HCT116 (cell line): ENCODE measurements around the gene MUC6. TPM values are rescaled to one million over a fixed set of nuclear protein-coding genes. Genes with fewer than 3 reads are reported as not detected.

Experiments
- ATAC-seq: fragments of 200-7000 bp; cut with Tn5 transposase; 2 replicates; pipeline ENCODE4 v1.9.1; 2020; ENCODE audit warnings: mild to moderate bottlenecking, moderate library complexity
- BruUV-seq: library from RNA; stranded (reverse); fragments of 400-500 nt; replicated peaks from 2 replicates; lab custom pipeline; 2021; lab: Mats Ljungman, UMichigan
- CTCF ChIA-PET: fragments of 300-600 bp; sonication (Branson Sonifier 250); formaldehyde crosslinking; loops from one replicate; lab custom pipeline; 2021; ENCODE audit warnings: antibody characterized with exemption; lab: Charles Lee
- POLR2A ChIA-PET: fragments of 300-600, 350-600 bp; sonication (Branson Sonifier 250); formaldehyde crosslinking; loops from one replicate; lab custom pipeline; 2021; ENCODE audit warnings: antibody characterized with exemption; lab: Charles Lee
- RAD21 ChIA-PET, 2 experiments: fragments of 300-600 bp; sonication (Branson Sonifier 250); formaldehyde crosslinking; loops; one replicate each; lab custom pipeline; 2023; ENCODE audit warnings: low total read pairs in 2 of 2; ENCODE audit not compliant: uncharacterized antibody in 2 of 2, unreplicated experiment in 2 of 2, low non-redundant PET in 1 of 2; lab: Charles Lee
- DNase-seq: peaks from one replicate; pipeline ENCODE4 v3.0.0-alpha.2; 2010; ENCODE audit warnings: low read depth, low spot score
- H2AFZ ChIP-seq: fragments of 200-600 bp; shearing (Covaris generic), sonication (generic); 2 replicates; pipeline ENCODE4 v1.6.1; 2017; ENCODE audit warnings: low read depth, mixed run types, mixed read lengths, antibody characterized with exemption, low read length; ENCODE audit not compliant: poor library complexity, severe bottlenecking
- H3K27ac ChIP-seq: 2 replicates; pipeline ENCODE4 v1.5.1; 2012; ENCODE audit warnings: low read depth, low read length
- H3K27me3 ChIP-seq: fragments of 200-600 bp; sonication (generic); 2 replicates; pipeline ENCODE4 v1.6.1; 2016; ENCODE audit warnings: mixed run types, low read length, mixed read lengths; ENCODE audit not compliant: insufficient read depth
- H3K36me3 ChIP-seq, 2 experiments: fragments of 200-500 bp in 1 of 2; fragments of 200-600 bp in 1 of 2; sonication (Bioruptor generic) in 1 of 2; sonication (generic) in 1 of 2; 2 replicates each; pipeline versions ENCODE4 v1.5.1 to v1.6.1; 2014 to 2016; ENCODE audit warnings: low read length in 2 of 2, inconsistent platforms in 1 of 2, mixed read lengths in 1 of 2, mixed run types in 1 of 2; ENCODE audit not compliant: insufficient read depth in 2 of 2, control insufficient read depth in 1 of 2
- H3K4me1 ChIP-seq, 2 experiments: fragments of 200-600 bp in 1 of 2; sonication (generic) in 1 of 2; 2 replicates each; pipeline versions ENCODE4 v1.5.1 to v1.6.1; 2012 to 2017; ENCODE audit warnings: low read length in 2 of 2, inconsistent platforms in 1 of 2, mild to moderate bottlenecking in 1 of 2, mixed read lengths in 1 of 2, mixed run types in 1 of 2, moderate library complexity in 1 of 2; ENCODE audit not compliant: insufficient read depth in 2 of 2, control insufficient read depth in 1 of 2
- H3K4me2 ChIP-seq: fragments of 200-600 bp; sonication (generic); 2 replicates; pipeline ENCODE4 v1.6.1; 2017; ENCODE audit warnings: mixed run types, low read length, mixed read lengths
- H3K4me3 ChIP-seq, 2 experiments: fragments of 200-600 bp in 1 of 2; sonication (generic) in 1 of 2; replicated peaks in 1 of 2; 2 replicates each; pipeline ENCODE4 v1.5.1; 2011 to 2016; ENCODE audit warnings: low read length in 2 of 2, control low read depth in 1 of 2, low read depth in 1 of 2, mild to moderate bottlenecking in 1 of 2, mixed read lengths in 1 of 2, mixed run types in 1 of 2
- H3K79me2 ChIP-seq: fragments of 200-600 bp; sonication (generic); 2 replicates; pipeline ENCODE4 v1.6.1; 2017; ENCODE audit warnings: mild to moderate bottlenecking, mixed run types, low read length, moderate library complexity, mixed read lengths; ENCODE audit not compliant: insufficient read depth
- H3K9ac ChIP-seq: fragments of 200-600 bp; sonication (generic); 2 replicates; pipeline ENCODE4 v1.6.1; 2016; ENCODE audit warnings: low read length, mixed read lengths
- H3K9me2 ChIP-seq: fragments of 200-600 bp; sonication (generic), shearing (Covaris generic); 2 replicates; pipeline ENCODE4 v1.6.1; 2017; ENCODE audit warnings: mixed run types, mild to moderate bottlenecking, moderate library complexity; ENCODE audit not compliant: insufficient read depth
- H3K9me3 ChIP-seq, 2 experiments: fragments of 200-500 bp in 1 of 2; fragments of 200-600 bp in 1 of 2; sonication (Bioruptor generic) in 1 of 2; sonication (generic) in 1 of 2; 2 replicates each; pipeline ENCODE4 v1.6.1; 2014 to 2017; ENCODE audit warnings: low read length in 2 of 2, mixed read lengths in 2 of 2, inconsistent platforms in 1 of 2, low read depth in 1 of 2, mild to moderate bottlenecking in 1 of 2, mixed run types in 1 of 2, moderate library complexity in 1 of 2; ENCODE audit not compliant: control insufficient read depth in 1 of 2, insufficient read depth in 1 of 2
- H4K20me1 ChIP-seq: fragments of 200-600 bp; sonication (generic), shearing (Covaris generic); 2 replicates; pipeline ENCODE4 v1.6.1; 2017; ENCODE audit warnings: mixed run types, mild to moderate bottlenecking, moderate library complexity; ENCODE audit not compliant: insufficient read depth
- CBX3 ChIP-seq: IDR thresholded peaks from 2 replicates; pipeline ENCODE4 v1.6.1; 2012; ENCODE audit warnings: low read depth
- CEBPB ChIP-seq: IDR thresholded peaks from 2 replicates; pipeline ENCODE4 v1.6.1; 2012; ENCODE audit warnings: low read depth
- CTCF ChIP-seq, 3 experiments: fragments of 200-600 bp in 1 of 3; sonication (generic) in 1 of 3; IDR thresholded peaks in 2 of 3; conservative IDR thresholded peaks in 1 of 3; 2 replicates each; pipeline ENCODE4 v1.5.1; 2012 to 2017; ENCODE audit warnings: low read depth in 2 of 3, low read length in 2 of 3, antibody characterized with exemption in 1 of 3, borderline replicate concordance in 1 of 3, control low read depth in 1 of 3, mild to moderate bottlenecking in 1 of 3, mixed read lengths in 1 of 3, mixed run types in 1 of 3, moderate library complexity in 1 of 3; ENCODE audit not compliant: insufficient read depth in 1 of 3
- EGR1 ChIP-seq: IDR thresholded peaks from 2 replicates; pipeline ENCODE4 v1.6.1; 2012; ENCODE audit warnings: low read depth
- EZH2phosphoT487 ChIP-seq: fragments of 200-600 bp; IDR thresholded peaks from 2 replicates; pipeline ENCODE4 v1.6.1; 2018; ENCODE audit warnings: antibody characterized with exemption, borderline replicate concordance
- FOSL1 ChIP-seq: IDR thresholded peaks from 2 replicates; pipeline ENCODE4 v1.6.1; 2012; ENCODE audit warnings: low read depth
- JUND ChIP-seq: IDR thresholded peaks from 2 replicates; pipeline ENCODE4 v1.6.1; 2012
- POLR2A ChIP-seq: IDR thresholded peaks from 2 replicates; pipeline ENCODE4 v1.7.0; 2011; ENCODE audit warnings: borderline replicate concordance; ENCODE audit not compliant: insufficient read depth, insufficient read length; ENCODE audit errors: extremely low read depth
- SIN3A ChIP-seq: IDR thresholded peaks from 2 replicates; pipeline ENCODE4 v1.6.1; 2012; ENCODE audit warnings: low read depth
- SP1 ChIP-seq: IDR thresholded peaks from 2 replicates; pipeline ENCODE4 v1.6.1; 2012; ENCODE audit warnings: low read depth
- SRF ChIP-seq: IDR thresholded peaks from 2 replicates; pipeline ENCODE4 v1.6.1; 2012; ENCODE audit warnings: low read depth
- intact Hi-C: fragments of 100-400 bp; cut with micrococcal nuclease; formaldehyde crosslinking; loops from 2 replicates; pipeline ENCODE4 v1.10.0; 2022
- total RNA-seq: library from RNA; stranded (reverse); gene quantifications from one replicate; pipeline ENCODE4 v1.2.1, GENCODE V29; 2021; ENCODE audit not compliant: unreplicated experiment
- TF ChIP-seq, protein P1 (sequence below): IDR thresholded peaks from 2 replicates; pipeline ENCODE4 v1.6.1; 2012; ENCODE audit warnings: low read depth
- TF ChIP-seq, protein P2 (sequence below): IDR thresholded peaks from 2 replicates; pipeline ENCODE4 v1.6.1; 2011; ENCODE audit warnings: mild to moderate bottlenecking, low read length, moderate library complexity; ENCODE audit not compliant: insufficient replicate concordance; ENCODE audit errors: extremely low read depth

MUC6 gene
- total RNA-seq, 1 experiment from 2014 or later: 0.02 TPM

GRCh38 chr11:1013631-1013935 is 22.9 kb downstream of the MUC6 start:
- no peak overlapping the region for H3K9ac ChIP-seq
- H3K79me2 ChIP-seq: no peaks in the 10 kb centered on the region
- RAD21 ChIA-PET: no interaction called here
- no peaks in the 10 kb centered on the region for H3K4me1 ChIP-seq
- H3K27ac ChIP-seq: no peak overlapping the region
- H4K20me1 ChIP-seq: no peaks in the 10 kb centered on the region
- DNase-seq: no peak
- H3K9me2 ChIP-seq: no peaks in the 10 kb centered on the region
- no peaks in the 10 kb centered on the region for H3K9me3 ChIP-seq
- TF ChIP-seq EGR1: no peak
- TF ChIP-seq POLR2A: no peak
- no peak for TF ChIP-seq CEBPB
- TF ChIP-seq, protein P1, sequence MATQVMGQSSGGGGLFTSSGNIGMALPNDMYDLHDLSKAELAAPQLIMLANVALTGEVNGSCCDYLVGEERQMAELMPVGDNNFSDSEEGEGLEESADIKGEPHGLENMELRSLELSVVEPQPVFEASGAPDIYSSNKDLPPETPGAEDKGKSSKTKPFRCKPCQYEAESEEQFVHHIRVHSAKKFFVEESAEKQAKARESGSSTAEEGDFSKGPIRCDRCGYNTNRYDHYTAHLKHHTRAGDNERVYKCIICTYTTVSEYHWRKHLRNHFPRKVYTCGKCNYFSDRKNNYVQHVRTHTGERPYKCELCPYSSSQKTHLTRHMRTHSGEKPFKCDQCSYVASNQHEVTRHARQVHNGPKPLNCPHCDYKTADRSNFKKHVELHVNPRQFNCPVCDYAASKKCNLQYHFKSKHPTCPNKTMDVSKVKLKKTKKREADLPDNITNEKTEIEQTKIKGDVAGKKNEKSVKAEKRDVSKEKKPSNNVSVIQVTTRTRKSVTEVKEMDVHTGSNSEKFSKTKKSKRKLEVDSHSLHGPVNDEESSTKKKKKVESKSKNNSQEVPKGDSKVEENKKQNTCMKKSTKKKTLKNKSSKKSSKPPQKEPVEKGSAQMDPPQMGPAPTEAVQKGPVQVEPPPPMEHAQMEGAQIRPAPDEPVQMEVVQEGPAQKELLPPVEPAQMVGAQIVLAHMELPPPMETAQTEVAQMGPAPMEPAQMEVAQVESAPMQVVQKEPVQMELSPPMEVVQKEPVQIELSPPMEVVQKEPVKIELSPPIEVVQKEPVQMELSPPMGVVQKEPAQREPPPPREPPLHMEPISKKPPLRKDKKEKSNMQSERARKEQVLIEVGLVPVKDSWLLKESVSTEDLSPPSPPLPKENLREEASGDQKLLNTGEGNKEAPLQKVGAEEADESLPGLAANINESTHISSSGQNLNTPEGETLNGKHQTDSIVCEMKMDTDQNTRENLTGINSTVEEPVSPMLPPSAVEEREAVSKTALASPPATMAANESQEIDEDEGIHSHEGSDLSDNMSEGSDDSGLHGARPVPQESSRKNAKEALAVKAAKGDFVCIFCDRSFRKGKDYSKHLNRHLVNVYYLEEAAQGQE: no peak
- no peak for TF ChIP-seq FOSL1
- no peak for TF ChIP-seq SIN3A
- TF ChIP-seq, protein P2, sequence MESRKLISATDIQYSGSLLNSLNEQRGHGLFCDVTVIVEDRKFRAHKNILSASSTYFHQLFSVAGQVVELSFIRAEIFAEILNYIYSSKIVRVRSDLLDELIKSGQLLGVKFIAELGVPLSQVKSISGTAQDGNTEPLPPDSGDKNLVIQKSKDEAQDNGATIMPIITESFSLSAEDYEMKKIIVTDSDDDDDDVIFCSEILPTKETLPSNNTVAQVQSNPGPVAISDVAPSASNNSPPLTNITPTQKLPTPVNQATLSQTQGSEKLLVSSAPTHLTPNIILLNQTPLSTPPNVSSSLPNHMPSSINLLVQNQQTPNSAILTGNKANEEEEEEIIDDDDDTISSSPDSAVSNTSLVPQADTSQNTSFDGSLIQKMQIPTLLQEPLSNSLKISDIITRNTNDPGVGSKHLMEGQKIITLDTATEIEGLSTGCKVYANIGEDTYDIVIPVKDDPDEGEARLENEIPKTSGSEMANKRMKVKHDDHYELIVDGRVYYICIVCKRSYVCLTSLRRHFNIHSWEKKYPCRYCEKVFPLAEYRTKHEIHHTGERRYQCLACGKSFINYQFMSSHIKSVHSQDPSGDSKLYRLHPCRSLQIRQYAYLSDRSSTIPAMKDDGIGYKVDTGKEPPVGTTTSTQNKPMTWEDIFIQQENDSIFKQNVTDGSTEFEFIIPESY: no peak
- no peak for TF ChIP-seq CTCF (IDR thresholded peaks at IDR 0.05 in 2 of 3, conservative IDR thresholded peaks at IDR 0.05 in 1 of 3; ENCODE audit: borderline replicate concordance in 1 of 3, insufficient read depth in 1 of 3, low read depth in 2 of 3, low read length in 2 of 3)
- no peak for TF ChIP-seq CBX3
- no peak for TF ChIP-seq EZH2phosphoT487
- TF ChIP-seq JUND: no peak
- TF ChIP-seq SRF: no peak
- TF ChIP-seq SP1: no peak
- H2AFZ ChIP-seq: no peak overlapping the region
- ATAC-seq: no peak
- no peaks in the 10 kb centered on the region for H3K27me3 ChIP-seq
- CTCF ChIA-PET: no interaction called here
- intact Hi-C loops: no loop called here
- H3K4me2 ChIP-seq: no peak overlapping the region
- H3K36me3 ChIP-seq: peaks cover 5 to 6% of the 10 kb centered on the region in 2 experiments; a peak in 3 of 4 replicates
- POLR2A ChIA-PET: no interaction called here
- no peak overlapping the region for H3K4me3 ChIP-seq
- BruUV-seq: no TSS peak
